ENCODE results near the gene ARHGAP10.

The ARHGAP10 gene

DNA sequence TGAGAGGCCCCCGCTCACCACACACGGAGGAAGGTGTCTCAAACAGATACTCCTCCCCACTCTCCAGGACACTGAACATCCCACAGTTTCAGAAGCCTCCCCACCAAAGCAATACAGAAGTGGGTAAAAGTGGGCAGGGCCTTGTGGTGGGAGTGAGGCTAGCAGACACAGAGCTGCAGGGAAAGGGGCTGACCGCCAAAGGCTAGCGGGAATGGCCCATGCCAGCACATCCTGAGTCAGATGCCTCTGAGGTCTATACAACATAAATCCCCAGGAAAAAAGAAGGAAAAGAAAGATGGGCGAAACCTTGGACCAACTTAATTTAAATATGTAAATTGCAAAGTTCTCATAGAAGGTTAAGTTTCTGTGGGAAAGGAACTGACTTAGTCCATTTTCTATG lies 21.9 kb upstream of the ARHGAP10 start:
- no peak overlapping the region for H3K9ac ChIP-seq (ENCODE audit: low read depth, low read length)
- no peaks in the 10 kb centered on the region for H3K36me3 ChIP-seq (ENCODE audit: control insufficient read depth, insufficient read depth, low read length)
- H3K27me3 ChIP-seq (ENCODE audit: control insufficient read depth, insufficient read depth, low read length): no peaks in the 10 kb centered on the region
- H3K4me3 ChIP-seq (ENCODE audit: low read depth, low read length): no peak overlapping the region
- H3K4me1 ChIP-seq (ENCODE audit: control insufficient read depth, insufficient read depth, low read length): no peaks in the 10 kb centered on the region
- H3K9me3 ChIP-seq (ENCODE audit: control insufficient read depth, insufficient read depth, low read length): no peaks in the 10 kb centered on the region

DNA sequence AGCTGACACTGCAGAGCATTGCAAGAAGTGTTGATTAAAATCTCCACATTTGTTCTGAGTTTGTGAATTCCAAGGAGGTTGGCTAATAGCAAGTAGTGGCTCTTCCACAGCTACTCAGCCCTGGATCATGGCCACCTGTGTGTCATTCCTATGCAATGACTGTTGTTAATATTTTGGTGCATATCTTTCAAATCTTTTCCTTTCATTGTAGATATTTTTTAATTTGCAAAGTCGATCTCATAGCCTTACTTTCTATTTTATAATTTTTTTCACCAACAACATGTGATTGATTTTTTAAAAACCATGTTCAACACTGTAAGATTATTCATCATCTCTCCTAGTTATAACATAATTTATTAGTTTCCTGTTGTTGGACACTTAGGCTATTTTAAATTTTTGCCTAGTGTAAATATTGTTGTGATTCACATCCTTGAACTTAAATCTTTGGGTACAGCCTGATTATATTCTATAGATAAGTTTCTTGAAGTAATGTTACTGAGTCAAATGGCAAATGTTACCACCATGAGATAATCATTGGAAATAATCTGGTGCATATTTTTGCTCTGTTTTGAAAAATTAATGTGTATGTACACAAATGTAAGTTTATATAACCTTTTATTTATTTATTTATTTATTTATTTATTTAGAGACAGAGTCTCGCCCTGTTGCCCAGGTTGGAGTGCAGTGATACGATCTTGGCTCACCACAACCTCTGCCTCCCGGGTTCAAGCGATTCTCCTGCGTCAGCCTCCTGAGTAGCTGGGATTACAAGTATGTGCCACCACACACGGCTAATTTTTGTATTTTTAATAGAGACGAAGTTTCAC lies 17.1 kb upstream of the ARHGAP10 start:
- no peaks in the 10 kb centered on the region for H3K27me3 ChIP-seq (ENCODE audit: control insufficient read depth, insufficient read depth, low read length)
- no peaks in the 10 kb centered on the region for H3K9me3 ChIP-seq (ENCODE audit: control insufficient read depth, insufficient read depth, low read length)
- no peaks in the 10 kb centered on the region for H3K36me3 ChIP-seq (ENCODE audit: control insufficient read depth, insufficient read depth, low read length)
- no peaks in the 10 kb centered on the region for H3K4me1 ChIP-seq (ENCODE audit: control insufficient read depth, insufficient read depth, low read length)
- H3K4me3 ChIP-seq (ENCODE audit: low read depth, low read length): no peak overlapping the region
- H3K9ac ChIP-seq (ENCODE audit: low read depth, low read length): no peak overlapping the region

DNA sequence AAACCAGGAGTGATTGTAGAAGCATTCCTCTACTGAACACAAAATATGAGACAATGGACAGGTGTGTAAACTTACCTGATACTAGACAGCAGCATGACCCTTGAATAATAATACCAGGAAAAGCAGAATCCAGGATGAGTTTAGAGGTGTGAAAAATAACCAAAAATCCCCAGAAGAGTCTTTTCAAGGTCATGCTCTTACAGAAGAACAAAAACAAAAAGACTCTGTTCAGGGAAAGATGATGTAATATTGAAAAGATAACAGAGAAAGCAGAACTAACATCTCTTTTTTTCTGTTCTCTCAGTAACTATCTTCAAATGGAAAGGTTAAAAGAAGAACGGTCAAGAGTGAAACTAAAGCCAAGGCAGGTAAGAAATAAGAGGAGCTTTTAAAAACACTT lies 14.0 kb upstream of the ARHGAP10 start:
- no peaks in the 10 kb centered on the region for H3K9me3 ChIP-seq (ENCODE audit: control insufficient read depth, insufficient read depth, low read length)

DNA sequence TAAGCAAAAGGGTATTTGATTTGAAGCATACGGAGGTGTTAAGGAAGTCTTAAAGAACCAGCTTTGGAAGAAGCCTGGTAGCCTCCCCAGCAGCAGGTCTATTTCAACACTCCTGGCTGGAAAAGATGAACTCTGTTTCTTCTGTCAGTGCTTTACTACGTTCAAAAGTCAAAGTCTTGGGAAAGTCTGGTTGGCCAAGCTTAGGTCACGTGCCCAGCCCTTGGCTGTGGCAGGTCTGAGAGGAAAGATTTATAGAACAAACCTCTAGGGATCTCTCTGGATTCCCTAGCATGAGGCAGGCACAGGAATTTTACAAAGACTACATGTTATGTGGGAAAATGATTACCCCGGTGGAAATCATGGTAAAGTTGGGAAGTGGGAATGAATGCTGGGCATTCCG lies 8.6 kb upstream of the ARHGAP10 start:
- H3K9ac ChIP-seq (ENCODE audit: low read depth, low read length): no peak overlapping the region
- peaks cover 2% of the 10 kb centered on the region for H3K4me1 ChIP-seq (ENCODE audit: control insufficient read depth, insufficient read depth, low read length)
- peaks cover 16% of the 10 kb centered on the region for H3K27me3 ChIP-seq (ENCODE audit: control insufficient read depth, insufficient read depth, low read length)
- H3K9me3 ChIP-seq (ENCODE audit: control insufficient read depth, insufficient read depth, low read length): no peaks in the 10 kb centered on the region
- H3K36me3 ChIP-seq (ENCODE audit: control insufficient read depth, insufficient read depth, low read length): no peaks in the 10 kb centered on the region
- H3K4me3 ChIP-seq (ENCODE audit: low read depth, low read length): no peak overlapping the region

More for the DNA sequence above, 14.0 kb upstream of the ARHGAP10 start:
- no peaks in the 10 kb centered on the region for H3K36me3 ChIP-seq (ENCODE audit: control insufficient read depth, insufficient read depth, low read length)
- H3K27me3 ChIP-seq (ENCODE audit: control insufficient read depth, insufficient read depth, low read length): no peaks in the 10 kb centered on the region
- no peak overlapping the region for H3K4me3 ChIP-seq (ENCODE audit: low read depth, low read length)
- no peaks in the 10 kb centered on the region for H3K4me1 ChIP-seq (ENCODE audit: control insufficient read depth, insufficient read depth, low read length)
- no peak overlapping the region for H3K9ac ChIP-seq (ENCODE audit: low read depth, low read length)

DNA sequence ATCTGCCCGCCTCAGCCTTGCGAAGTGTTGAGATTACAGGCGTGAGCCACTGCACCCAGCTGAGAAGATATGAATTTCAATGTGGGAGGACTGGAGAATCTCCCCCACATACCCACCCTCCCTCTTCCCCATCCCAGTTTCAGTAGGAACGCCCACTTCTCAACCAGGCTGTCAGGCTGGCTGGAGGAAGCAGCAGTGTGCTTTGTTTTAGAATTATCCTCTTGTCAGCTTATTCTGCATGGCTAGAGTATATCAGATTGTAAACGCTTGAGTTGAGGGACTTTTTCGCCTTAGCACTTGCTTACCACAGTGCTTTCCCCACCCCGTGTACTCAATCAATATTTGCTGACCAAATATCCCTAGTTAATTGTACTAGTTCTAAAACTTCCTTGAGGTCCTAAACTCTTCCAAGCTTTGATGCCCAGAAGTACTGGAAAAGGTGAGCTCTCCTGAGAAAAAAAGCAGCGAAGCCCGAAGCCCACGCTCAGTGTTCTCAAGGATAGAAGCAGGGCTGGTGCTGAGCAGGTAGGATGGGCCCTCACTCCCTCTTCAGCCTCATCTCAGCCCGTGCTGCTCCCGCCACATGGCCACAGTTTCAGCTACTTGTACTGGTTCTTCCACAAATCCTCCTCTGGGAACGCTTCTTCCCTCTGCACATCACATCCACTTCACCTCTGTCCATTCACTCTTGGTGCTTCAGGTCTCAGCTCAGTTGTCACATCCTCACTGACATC lies 7.3 kb upstream of the ARHGAP10 start:
- Histone ChIP-seq H3K27me3 (ENCODE audit: control insufficient read depth, insufficient read depth, low read length) (peaks cover 29% of the 10 kb centered on the region), H3K36me3 (ENCODE audit: control insufficient read depth, insufficient read depth, low read length) (no peaks in the 10 kb centered on the region)

DNA sequence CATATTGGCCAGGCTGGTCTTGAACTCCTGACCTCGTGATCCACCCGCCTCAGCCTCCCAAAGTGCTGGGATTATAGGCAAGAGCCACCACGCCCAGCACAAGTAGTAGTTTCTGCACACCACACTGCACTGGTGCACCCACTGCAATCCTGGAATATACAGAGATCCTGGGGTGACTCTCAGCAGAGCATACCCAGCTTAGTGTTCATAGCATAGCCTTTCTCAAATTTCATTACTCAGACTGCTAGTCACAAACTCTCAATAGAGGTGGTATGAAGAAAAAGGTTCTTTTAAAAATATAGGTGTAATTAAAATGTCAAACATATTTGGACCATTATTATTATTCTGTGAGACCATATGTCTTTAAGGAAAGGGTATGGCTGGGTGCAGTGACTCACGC lies 6.2 kb upstream of the ARHGAP10 start:
- H3K36me3 ChIP-seq (ENCODE audit: control insufficient read depth, insufficient read depth, low read length): no peaks in the 10 kb centered on the region
- peaks cover 39% of the 10 kb centered on the region for H3K27me3 ChIP-seq (ENCODE audit: control insufficient read depth, insufficient read depth, low read length)

More for the DNA sequence above, 7.3 kb upstream of the ARHGAP10 start:
- Histone ChIP-seq H3K4me3 (ENCODE audit: low read depth, low read length) (no peak overlapping the region), H3K4me1 (ENCODE audit: control insufficient read depth, insufficient read depth, low read length) (peaks cover 2% of the 10 kb centered on the region), H3K9me3 (ENCODE audit: control insufficient read depth, insufficient read depth, low read length) (no peaks in the 10 kb centered on the region), H3K9ac (ENCODE audit: low read depth, low read length) (no peak overlapping the region)

DNA sequence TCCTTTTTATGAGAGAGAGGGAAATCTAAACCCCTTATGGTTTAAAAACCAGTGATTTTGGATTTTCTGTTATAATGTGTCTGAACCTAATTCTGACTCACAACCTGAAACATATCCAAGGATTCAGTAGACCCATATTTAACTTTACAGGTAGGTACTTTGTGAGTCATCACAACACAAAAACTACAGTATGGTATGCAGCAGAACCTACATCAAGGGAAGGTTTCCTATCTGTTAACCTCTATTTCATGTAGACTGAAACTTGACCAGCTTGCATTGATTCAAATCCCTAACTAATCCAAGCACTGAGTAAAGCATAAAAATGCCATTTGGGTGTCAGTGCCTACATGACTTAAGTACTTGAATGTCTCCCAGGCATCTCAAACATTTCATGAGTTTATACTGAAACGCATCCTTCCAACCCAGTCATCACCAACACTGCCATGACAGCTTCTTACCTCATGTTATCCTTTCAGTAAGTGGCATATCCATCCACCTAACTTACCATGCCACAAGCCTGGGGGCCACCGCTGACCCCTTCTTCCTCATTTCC lies 4.3 kb upstream of the ARHGAP10 start:
- H3K9ac ChIP-seq (ENCODE audit: low read depth, low read length): no peak overlapping the region
- no peaks in the 10 kb centered on the region for H3K9me3 ChIP-seq (ENCODE audit: control insufficient read depth, insufficient read depth, low read length)
- no peak overlapping the region for H3K4me3 ChIP-seq (ENCODE audit: low read depth, low read length)
- H3K27me3 ChIP-seq (ENCODE audit: control insufficient read depth, insufficient read depth, low read length): peaks cover 45% of the 10 kb centered on the region
- H3K36me3 ChIP-seq (ENCODE audit: control insufficient read depth, insufficient read depth, low read length): no peaks in the 10 kb centered on the region
- peaks cover 11% of the 10 kb centered on the region for H3K4me1 ChIP-seq (ENCODE audit: control insufficient read depth, insufficient read depth, low read length)

More for the DNA sequence above, 6.2 kb upstream of the ARHGAP10 start:
- H3K4me1 ChIP-seq (ENCODE audit: control insufficient read depth, insufficient read depth, low read length): peaks cover 11% of the 10 kb centered on the region
- no peaks in the 10 kb centered on the region for H3K9me3 ChIP-seq (ENCODE audit: control insufficient read depth, insufficient read depth, low read length)
- no peak overlapping the region for H3K9ac ChIP-seq (ENCODE audit: low read depth, low read length)
- H3K4me3 ChIP-seq (ENCODE audit: low read depth, low read length): no peak overlapping the region

DNA sequence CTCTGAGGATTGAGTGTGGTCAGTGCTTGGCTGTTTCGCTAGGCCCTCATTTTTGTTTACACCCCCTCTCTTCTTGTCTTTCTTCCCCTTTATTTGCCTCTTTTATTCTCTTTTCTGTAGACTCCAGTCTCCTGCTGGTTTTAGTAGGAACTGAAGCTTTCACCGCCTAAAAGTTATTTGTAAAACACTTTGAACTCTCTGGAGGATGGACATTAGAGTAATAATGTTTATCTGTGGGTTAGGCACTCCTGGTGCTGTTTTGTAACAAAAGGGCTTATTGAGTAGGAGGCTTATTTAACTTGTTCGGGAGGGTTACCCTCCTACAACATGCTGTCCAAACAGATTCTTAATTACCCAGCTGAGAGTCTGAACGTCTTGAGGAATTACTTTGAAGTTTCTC lies 1.6 kb upstream of the ARHGAP10 start:
- peaks cover 71% of the 10 kb centered on the region for H3K27me3 ChIP-seq (ENCODE audit: control insufficient read depth, insufficient read depth, low read length)
- peaks cover 12% of the 10 kb centered on the region for H3K4me1 ChIP-seq (ENCODE audit: control insufficient read depth, insufficient read depth, low read length)
- H3K4me3 ChIP-seq (ENCODE audit: low read depth, low read length): peak overlapping the region; percentile 84
- H3K36me3 ChIP-seq (ENCODE audit: control insufficient read depth, insufficient read depth, low read length): no peaks in the 10 kb centered on the region
- no peaks in the 10 kb centered on the region for H3K9me3 ChIP-seq (ENCODE audit: control insufficient read depth, insufficient read depth, low read length)
- H3K9ac ChIP-seq (ENCODE audit: low read depth, low read length): no peak overlapping the region

DNA sequence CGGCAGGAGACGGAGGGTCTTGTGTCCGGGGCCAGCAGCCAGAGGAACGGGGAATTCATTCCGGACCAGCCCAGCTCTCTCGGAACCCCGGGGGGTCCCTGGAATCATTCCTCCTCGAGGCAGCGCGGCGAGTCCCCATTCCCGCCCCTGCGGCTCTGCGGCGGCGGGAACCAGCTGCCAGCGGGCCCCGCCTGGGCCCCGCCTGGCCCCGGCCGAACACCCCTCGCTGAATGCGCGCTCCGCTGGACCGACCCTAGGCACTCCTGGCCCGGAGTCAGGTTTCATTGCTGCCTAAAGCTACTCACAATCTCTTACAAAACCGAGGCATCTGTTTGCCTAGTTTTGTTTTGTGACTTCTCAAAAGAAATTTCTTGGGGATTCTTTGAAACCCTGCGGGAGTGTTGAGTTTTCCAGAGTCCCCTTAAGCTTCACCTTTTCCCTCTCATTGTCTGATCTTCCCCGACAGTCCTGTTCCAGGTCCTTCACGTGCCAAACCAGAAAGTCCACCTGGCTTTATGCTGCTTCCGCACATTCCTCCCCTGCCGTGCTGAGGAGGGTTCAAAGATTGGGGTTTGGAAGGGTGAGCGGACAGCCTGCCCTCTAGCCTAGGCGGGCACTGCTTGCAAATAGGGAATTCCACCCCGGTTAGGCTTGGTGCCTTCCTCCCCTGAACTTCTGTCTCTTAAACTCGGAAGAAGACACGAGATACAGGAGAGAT lies 789 bp downstream of the ARHGAP10 start:
- H3K4me3 ChIP-seq (ENCODE audit: low read depth, low read length): peak overlapping the region; percentile 84
- H3K27me3 ChIP-seq (ENCODE audit: control insufficient read depth, insufficient read depth, low read length): peaks cover 79% of the 10 kb centered on the region
- H3K9me3 ChIP-seq (ENCODE audit: control insufficient read depth, insufficient read depth, low read length): no peaks in the 10 kb centered on the region
- peak overlapping the region; percentile 80 for H3K9ac ChIP-seq (ENCODE audit: low read depth, low read length)
- H3K4me1 ChIP-seq (ENCODE audit: control insufficient read depth, insufficient read depth, low read length): peaks cover 15% of the 10 kb centered on the region
- no peaks in the 10 kb centered on the region for H3K36me3 ChIP-seq (ENCODE audit: control insufficient read depth, insufficient read depth, low read length)

DNA sequence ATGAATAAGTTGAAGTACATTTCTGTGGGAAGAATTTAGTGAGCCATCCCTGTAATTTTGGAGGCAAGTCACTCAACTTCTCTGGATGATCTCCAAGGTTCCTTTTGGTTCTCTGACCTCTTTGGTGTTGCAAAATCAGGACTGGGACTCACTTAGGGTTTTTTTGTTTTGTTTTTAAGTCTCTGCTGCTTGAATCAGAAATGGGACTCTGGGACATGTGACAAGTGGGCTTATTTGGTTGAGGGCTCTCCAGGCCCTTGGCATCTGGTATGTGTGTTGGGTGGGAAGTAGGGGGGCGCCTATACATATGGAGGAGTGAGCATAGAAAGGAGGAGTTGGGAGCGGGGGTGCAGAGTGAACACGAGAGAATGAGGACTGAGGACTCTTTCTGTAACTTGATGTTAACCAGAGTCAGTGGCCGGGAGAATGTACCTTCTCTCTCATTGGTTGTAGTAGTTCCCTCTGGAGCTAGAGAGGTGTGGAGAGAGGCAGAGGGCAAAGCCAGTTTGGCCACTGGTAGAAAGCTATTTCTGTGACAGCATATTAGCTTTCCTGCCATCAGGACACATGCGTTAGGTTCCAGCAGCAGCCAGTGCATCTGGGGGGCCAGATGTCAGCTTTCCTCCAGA lies 1.9 kb downstream of the ARHGAP10 start:
- Histone ChIP-seq H3K9me3 (ENCODE audit: control insufficient read depth, insufficient read depth, low read length) (no peaks in the 10 kb centered on the region), H3K4me1 (ENCODE audit: control insufficient read depth, insufficient read depth, low read length) (peaks cover 15% of the 10 kb centered on the region), H3K27me3 (ENCODE audit: control insufficient read depth, insufficient read depth, low read length) (peaks cover 68% of the 10 kb centered on the region), H3K9ac (ENCODE audit: low read depth, low read length) (no peak overlapping the region), H3K36me3 (ENCODE audit: control insufficient read depth, insufficient read depth, low read length) (no peaks in the 10 kb centered on the region), H3K4me3 (ENCODE audit: low read depth, low read length) (no peak overlapping the region)

DNA sequence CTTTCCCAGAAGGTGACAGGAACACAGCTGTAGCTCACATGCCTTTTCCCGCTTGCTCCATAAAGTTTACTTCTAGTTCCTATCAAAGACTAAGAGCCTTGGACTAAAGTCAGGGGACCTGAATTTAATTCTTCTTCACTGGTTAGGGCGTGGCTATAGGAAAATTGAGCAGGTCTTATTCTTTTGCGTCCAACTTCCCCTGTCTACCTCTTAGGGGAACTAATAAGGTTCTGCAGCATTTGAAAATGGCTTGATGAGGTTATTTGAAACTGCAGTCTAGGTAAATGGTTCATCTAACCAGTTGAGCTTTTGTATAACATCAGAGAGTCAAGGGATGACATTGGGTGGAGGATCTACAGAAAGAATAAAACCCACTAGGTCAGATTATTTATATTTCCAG lies 2.6 kb downstream of the ARHGAP10 start:
- Histone ChIP-seq H3K4me1 (ENCODE audit: control insufficient read depth, insufficient read depth, low read length) (peaks cover 15% of the 10 kb centered on the region), H3K27me3 (ENCODE audit: control insufficient read depth, insufficient read depth, low read length) (peaks cover 61% of the 10 kb centered on the region), H3K9ac (ENCODE audit: low read depth, low read length) (no peak overlapping the region), H3K36me3 (ENCODE audit: control insufficient read depth, insufficient read depth, low read length) (no peaks in the 10 kb centered on the region), H3K4me3 (ENCODE audit: low read depth, low read length) (no peak overlapping the region), H3K9me3 (ENCODE audit: control insufficient read depth, insufficient read depth, low read length) (no peaks in the 10 kb centered on the region)
